COR-L47 (cell line): Measurements from ENCODE around the gene UTS2R.
"Not testable (repeated sequence)": the region's sequence is repeated elsewhere in the genome, so short reads cannot be mapped to it uniquely, and the experiment has no call there.

Experiments
- DNase-seq: peaks from one replicate; lab custom pipeline; 2025; lab: John Stamatoyannopoulos, UW

UTS2R gene

DNA sequence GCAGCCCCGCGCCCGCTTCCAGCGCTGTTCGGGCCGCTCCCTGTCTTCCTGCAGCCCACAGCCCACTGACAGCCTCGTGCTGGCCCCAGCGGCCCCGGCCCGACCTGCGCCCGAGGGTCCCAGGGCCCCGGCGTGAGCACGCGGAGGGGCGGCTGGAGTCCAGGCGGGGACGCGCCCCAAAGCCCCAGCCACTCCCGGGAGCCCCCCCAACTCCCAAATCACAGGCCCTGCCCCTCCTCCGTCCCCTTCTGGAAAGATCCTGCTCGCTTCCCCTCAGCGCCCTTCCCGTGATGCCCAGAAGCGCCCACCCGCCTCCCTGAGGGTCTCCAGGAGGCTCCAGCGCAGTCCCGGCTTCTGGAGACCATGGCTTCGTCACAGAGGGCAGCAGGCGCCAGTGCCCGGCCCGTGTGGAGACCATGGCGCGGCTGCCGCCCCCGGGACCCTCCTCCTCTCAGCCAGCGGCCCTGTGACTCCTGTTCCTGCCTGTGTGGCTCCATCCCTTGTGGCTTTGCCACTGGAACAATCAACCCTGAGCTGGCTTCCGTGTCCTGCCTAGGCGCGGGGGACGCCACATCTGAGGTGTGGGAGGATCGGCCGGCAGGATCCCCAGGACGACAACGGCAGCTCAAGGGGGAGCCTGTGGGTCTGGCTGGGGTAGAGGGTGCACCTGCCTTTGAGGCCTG lies 3.9 kb downstream of the UTS2R start:
- no peak for DNase-seq

GRCh38 chr17:82376042-82376730 lies 4.6 kb downstream of the UTS2R start:
- no peak for DNase-seq

- DNase-seq = not testable (repeated sequence)
Measured at GRCh38 chr17:82377294-82377693, 5.7 kb downstream of the UTS2R start.

DNA sequence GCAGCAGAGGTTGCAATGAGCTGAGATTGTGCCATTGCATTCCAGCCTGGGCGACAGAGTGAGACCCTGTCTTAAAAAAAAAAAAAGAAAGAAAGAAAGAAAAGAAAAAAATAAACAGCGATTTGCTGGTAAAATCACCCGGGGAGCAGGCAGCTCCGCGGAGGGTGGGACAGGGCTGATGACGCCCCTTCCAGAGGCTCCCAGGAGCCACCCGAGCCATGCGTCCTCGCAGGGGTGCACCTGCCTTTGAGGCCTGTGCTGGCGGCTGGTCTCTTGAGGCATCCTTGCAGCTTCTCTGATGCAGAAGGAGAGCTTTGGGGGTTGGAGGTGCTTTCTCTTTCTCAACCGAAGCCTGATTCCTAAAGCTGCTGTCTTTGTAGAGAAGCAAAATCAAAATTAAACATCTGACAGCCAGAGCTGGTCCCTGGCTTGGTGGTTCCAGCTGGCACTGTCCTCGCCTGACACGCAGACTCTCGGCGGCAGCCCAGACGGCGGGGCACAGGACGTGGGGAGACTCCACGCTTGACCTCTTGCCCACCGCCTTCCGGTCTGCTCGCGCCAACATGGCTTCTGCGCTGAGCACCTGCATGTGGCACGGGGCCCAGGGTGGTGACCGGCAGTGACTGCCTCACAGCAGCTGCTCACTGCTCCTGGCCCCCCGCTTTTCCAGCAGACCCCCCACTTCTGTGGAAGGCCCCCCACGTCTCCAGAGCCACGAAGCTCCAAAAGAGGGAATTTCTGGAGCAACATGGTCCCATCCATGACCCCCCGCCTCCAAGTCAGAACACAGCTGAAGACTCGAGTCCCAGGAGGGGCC lies 6.6 kb downstream of the UTS2R start:
- DNase-seq = no peak

DNA sequence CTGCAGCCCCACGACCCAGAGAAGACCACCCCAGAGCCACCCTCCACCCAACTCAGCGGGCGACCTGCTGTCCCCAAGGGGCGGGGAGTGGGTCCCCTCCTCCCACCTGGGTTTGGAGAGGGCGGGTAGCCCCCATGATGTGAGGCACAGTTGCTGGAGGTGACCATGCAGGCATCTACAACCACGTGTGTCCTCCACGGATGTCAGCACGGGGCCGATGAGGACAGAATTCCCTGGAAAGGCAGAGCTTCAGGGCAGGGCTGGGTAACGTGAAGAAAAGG lies 7.1 kb downstream of the UTS2R start:
- no peak for DNase-seq

- DNase-seq = no peak
Measured at GRCh38 chr17:82380860-82381702, 9.5 kb downstream of the UTS2R start.

- not testable (repeated sequence) for DNase-seq
Measured at GRCh38 chr17:82381703-82382009, 10.1 kb downstream of the UTS2R start.

DNA sequence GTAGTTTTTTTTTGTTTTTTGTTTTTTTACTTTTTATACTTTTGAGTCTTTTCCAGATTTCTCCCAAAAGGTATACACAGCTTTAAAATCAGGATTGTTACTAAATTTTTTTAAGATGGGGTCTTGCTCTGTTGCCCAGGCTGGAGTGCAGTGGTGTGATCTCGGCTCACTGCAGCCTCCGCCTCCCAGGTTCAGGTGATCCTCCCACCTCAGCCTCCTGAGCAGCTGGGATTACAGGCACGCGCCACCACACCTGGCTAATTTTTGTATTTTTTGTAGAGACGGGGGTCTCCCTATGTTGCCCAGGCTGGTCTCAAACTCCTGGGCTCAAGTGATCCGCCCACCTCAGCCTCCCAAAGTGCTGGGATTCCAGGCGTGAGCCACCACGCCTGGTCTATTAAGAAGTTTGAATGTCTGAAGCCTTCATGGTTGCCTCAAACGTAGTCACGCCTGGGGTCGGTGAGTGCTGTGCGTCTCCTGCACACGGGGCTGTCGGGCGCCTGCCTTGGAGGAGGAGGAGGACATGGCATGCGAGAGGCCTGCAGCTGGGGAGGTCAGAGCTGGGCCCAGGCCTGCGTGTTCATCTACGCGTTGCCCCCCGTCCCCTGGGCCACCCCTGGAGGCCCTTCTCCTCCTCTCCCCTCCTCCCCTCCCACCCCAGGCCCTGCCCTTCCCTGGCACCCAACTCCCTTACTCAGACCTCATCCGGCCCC lies 10.8 kb downstream of the UTS2R start:
- DNase-seq = not testable (repeated sequence)

DNA sequence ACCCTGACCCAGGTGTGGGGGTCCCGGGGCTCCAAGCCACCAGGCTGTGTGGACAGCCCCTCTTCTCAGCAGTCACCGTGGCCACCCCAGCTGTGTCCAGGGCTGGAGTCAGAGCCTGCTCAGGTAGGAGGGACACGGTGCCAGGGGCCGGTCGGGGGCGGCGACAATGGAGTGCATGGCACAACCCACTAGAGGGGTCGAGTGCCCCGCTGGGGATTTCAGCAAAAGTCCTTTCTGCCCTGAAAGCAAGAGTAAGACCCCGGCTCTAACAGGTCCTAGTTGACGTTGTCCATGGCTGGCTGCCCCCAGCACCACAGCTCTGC lies 11.3 kb downstream of the UTS2R start:
- no peak for DNase-seq

DNA sequence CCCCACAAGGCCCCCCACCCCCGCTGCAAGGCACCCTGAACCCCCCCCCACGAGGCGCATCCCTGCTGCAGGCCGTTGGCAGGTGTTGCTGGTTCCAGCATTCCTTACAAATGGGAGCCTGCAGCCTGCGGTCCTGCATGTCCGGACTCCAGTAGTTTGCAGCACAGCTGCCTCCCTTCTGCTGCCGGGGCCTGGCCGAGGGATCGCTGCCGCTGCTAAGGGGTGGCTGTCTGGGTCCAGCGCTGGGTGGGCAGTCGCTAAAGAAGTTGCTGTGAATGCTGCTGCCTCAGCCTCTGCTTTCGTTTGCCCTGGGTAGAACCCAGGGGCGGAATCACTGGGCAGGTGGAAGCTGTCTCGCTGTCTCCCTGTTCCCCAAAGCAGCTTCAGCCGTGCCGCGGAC lies 11.8 kb downstream of the UTS2R start:
- DNase-seq = no peak

GRCh38 chr17:82384051-82384729 lies 12.6 kb downstream of the UTS2R start:
- no peak for DNase-seq

DNA sequence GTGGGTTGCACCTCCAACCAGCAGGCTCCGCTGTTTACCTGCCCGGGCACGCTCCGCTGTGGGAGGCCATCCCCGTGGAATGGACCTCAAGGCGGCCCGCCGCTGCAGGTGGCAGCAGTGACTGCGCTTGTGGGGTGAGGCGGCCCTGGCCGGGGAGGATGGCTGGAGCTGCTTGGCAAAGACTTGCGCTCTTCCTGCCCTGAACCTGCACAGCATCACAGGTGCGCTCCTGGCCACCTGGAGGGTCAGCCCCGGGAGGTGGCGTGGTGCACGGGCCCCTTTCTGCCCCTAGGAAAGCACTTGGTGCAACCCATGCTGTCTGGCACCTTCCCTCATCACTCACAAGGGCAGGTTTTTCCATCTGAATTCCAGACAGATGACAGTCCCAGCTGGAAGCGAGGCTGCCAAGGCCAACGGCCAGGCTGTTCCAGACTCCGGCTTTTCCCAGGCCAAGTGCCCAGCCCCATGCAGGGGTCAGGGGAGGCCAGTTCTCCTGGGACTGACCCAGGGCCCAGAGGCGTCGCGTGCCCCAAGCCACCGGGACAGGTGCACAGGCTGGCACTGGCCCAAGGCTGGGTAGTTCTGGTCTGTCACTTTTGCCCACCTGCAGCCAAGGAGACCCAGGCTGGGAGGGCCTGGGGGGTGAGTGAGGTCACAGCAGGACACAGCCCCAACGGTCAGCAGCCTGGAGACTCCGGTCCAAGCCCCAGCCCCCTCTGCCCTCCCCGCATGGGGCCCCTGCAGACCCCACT lies 13.3 kb downstream of the UTS2R start:
- peak; percentile 93 for DNase-seq

GRCh38 chr17:82385559-82386254 lies 14.1 kb downstream of the UTS2R start:
- DNase-seq = no peak

- no peak for DNase-seq
Measured at GRCh38 chr17:82386255-82386831, 14.8 kb downstream of the UTS2R start.

- no peak for DNase-seq
Measured at GRCh38 chr17:82386881-82387704, 15.5 kb downstream of the UTS2R start.

GRCh38 chr17:82387705-82388106 lies 16.1 kb downstream of the UTS2R start:
- DNase-seq = no peak

GRCh38 chr17:82388223-82388921 lies 16.8 kb downstream of the UTS2R start:
- DNase-seq = no peak

DNA sequence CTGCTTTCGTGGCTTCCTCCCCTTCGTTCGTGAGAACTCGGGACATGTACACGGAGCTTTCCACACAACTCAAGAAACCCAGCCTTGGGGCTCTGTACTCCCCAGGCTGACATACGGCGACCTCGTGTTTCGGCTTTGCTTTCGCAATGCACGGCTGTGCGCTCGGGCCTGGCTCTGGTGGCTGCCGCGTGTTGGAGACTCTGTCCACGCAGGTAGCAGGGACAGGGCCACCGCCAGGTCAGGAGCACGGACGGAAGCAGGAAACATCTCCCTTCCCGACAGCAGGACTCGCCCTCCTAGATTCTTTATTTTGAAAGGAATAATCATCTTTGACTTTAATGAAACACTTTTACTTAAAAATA lies 17.3 kb downstream of the UTS2R start:
- no peak for DNase-seq
